ENCODE results near the gene RNF152.
A peak's percentile ranks its signal among the peaks of the same experiment; 100 is the strongest.

Gene RNF152

GRCh38 chr18:61850756-61851155, 42.1 kb downstream of the RNF152 start:
- DNase-seq (ENCODE audit: low read depth), result peak; percentile 53
- H3K4me3 ChIP-seq (ENCODE audit: low read depth, low read length), result no peak overlapping the region
- no peak for TF ChIP-seq CTCF (IDR thresholded peaks at IDR 0.05; ENCODE audit: insufficient read depth, low read depth, low read length, missing control alignments)

- peak; percentile 53 for DNase-seq (ENCODE audit: low read depth)
- H3K4me3 ChIP-seq (ENCODE audit: low read depth, low read length), result peak overlapping the region; percentile 5; the same call in 1 of the 2 replicates
- no peak for TF ChIP-seq CTCF (IDR thresholded peaks at IDR 0.05; ENCODE audit: insufficient read depth, low read depth, low read length, missing control alignments)
Observed at GRCh38 chr18:61847164-61847791, 45.5 kb downstream of the RNF152 start.

GRCh38 chr18:61845197-61845596, 47.6 kb downstream of the RNF152 start:
- no peak for DNase-seq (ENCODE audit: low read depth)
- no peak for TF ChIP-seq CTCF (IDR thresholded peaks at IDR 0.05; ENCODE audit: insufficient read depth, low read depth, low read length, missing control alignments)
- no peak overlapping the region for H3K4me3 ChIP-seq (ENCODE audit: low read depth, low read length)

- no peak overlapping the region for H3K4me3 ChIP-seq (ENCODE audit: low read depth, low read length)
- no peak for DNase-seq (ENCODE audit: low read depth)
- TF ChIP-seq CTCF (IDR thresholded peaks at IDR 0.05; ENCODE audit: insufficient read depth, low read depth, low read length, missing control alignments), result no peak
Observed at GRCh38 chr18:61844726-61845125, 48.1 kb downstream of the RNF152 start.

- TF ChIP-seq CTCF (IDR thresholded peaks at IDR 0.05; ENCODE audit: insufficient read depth, low read depth, low read length, missing control alignments), result no peak
- no peak overlapping the region for H3K4me3 ChIP-seq (ENCODE audit: low read depth, low read length)
- peak; percentile 58 for DNase-seq (ENCODE audit: low read depth)
Observed at GRCh38 chr18:61842146-61842545, 50.7 kb downstream of the RNF152 start.

- TF ChIP-seq CTCF (IDR thresholded peaks at IDR 0.05; ENCODE audit: insufficient read depth, low read depth, low read length, missing control alignments), result no peak
- no peak for DNase-seq (ENCODE audit: low read depth)
- no peak overlapping the region for H3K4me3 ChIP-seq (ENCODE audit: low read depth, low read length)
Observed at GRCh38 chr18:61841706-61842105, 51.1 kb downstream of the RNF152 start.

GRCh38 chr18:61840324-61840723, 52.5 kb downstream of the RNF152 start:
- DNase-seq (ENCODE audit: low read depth), result no peak
- no peak overlapping the region for H3K4me3 ChIP-seq (ENCODE audit: low read depth, low read length)
- no peak for TF ChIP-seq CTCF (IDR thresholded peaks at IDR 0.05; ENCODE audit: insufficient read depth, low read depth, low read length, missing control alignments)
